Measurements from ENCODE around the gene ESR1. TPM values are rescaled to one million over a fixed set of nuclear protein-coding genes. Genes with fewer than 3 reads are reported as not detected.

Gene ESR1
- polyA plus RNA-seq, 1 of the 3 experiments (the other 2 are of a cell fraction) = under 0.01 TPM

DNA sequence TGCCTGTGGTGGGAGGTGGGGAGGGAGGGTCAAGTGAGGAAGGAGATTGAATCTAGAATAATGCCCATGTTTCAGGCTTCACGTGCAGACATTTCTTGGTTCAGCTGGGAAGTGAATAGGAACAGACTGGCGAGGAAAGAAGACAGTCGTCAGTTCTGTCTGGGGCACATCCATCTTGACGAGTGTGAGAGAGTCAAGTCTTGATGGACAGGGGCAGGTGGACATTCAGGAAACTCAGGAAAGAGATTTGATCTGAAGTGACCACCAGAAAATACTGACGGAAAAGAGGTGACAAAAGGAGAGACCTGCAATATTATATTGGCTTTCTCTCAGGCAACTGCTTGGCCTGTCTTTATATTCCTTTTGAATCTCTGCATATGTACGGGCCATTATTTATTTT lies 68.6 kb downstream of the ESR1 start:
- H3K9me2 ChIP-seq = no peaks in the 10 kb centered on the region
- ChIA-PET CTCF (no interaction called here), POLR2A (no interaction called here)
- no peak for DNase-seq
- H2AFZ ChIP-seq (ENCODE audit: low read depth) = no peak overlapping the region
- 26% methylated on average over 6 of the region's 6 CpGs for WGBS (ENCODE audit: low lambda C conversion rate)
- no peak overlapping the region for H3K9ac ChIP-seq
- H3F3A ChIP-seq (replicated peaks; ENCODE audit: insufficient read depth) = no peaks in the 10 kb centered on the region
- H3K4me3 ChIP-seq (ENCODE audit: low read depth in 2 of 2, low read length in 1 of 2) = no peak overlapping the region
- no peak overlapping the region for H3K4me2 ChIP-seq
- H3K27me3 ChIP-seq (ENCODE audit: insufficient read depth) = no peaks in the 10 kb centered on the region
- no peaks in the 10 kb centered on the region for H4K20me1 ChIP-seq (ENCODE audit: insufficient read depth)
- no peaks in the 10 kb centered on the region for H3K9me3 ChIP-seq
- no peaks in the 10 kb centered on the region for H3K4me1 ChIP-seq (ENCODE audit: control insufficient read depth in 1 of 2, insufficient read depth in 2 of 2, low read depth in 1 of 2, low read length in 1 of 2)
- TF ChIP-seq, protein P1, sequence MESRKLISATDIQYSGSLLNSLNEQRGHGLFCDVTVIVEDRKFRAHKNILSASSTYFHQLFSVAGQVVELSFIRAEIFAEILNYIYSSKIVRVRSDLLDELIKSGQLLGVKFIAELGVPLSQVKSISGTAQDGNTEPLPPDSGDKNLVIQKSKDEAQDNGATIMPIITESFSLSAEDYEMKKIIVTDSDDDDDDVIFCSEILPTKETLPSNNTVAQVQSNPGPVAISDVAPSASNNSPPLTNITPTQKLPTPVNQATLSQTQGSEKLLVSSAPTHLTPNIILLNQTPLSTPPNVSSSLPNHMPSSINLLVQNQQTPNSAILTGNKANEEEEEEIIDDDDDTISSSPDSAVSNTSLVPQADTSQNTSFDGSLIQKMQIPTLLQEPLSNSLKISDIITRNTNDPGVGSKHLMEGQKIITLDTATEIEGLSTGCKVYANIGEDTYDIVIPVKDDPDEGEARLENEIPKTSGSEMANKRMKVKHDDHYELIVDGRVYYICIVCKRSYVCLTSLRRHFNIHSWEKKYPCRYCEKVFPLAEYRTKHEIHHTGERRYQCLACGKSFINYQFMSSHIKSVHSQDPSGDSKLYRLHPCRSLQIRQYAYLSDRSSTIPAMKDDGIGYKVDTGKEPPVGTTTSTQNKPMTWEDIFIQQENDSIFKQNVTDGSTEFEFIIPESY (IDR thresholded peaks at IDR 0.05; ENCODE audit: borderline replicate concordance, low read depth) = no peak
- TF ChIP-seq RCOR1 (IDR thresholded peaks at IDR 0.05; ENCODE audit: low read length) (no peak), PBX3 (IDR thresholded peaks at IDR 0.05) (no peak), TEAD4 (IDR thresholded peaks at IDR 0.05; ENCODE audit: borderline replicate concordance, insufficient read depth) (no peak), JUND (IDR thresholded peaks at IDR 0.05) (no peak), NRF1 (IDR thresholded peaks at IDR 0.05; ENCODE audit: low read depth, low read length) (no peak), TAF1 (IDR thresholded peaks at IDR 0.05; ENCODE audit: borderline replicate concordance, low read depth, low read length) (no peak)
- no peaks in the 10 kb centered on the region for H3K36me3 ChIP-seq (replicated peaks in 1 of 2; ENCODE audit: control insufficient read depth in 1 of 2, insufficient read depth in 2 of 2, low read length in 1 of 2)
- H3K79me2 ChIP-seq (ENCODE audit: insufficient read depth) = no peaks in the 10 kb centered on the region
- no peak overlapping the region for H3K27ac ChIP-seq (ENCODE audit: low read depth in 2 of 2, low read length in 1 of 2)

DNA sequence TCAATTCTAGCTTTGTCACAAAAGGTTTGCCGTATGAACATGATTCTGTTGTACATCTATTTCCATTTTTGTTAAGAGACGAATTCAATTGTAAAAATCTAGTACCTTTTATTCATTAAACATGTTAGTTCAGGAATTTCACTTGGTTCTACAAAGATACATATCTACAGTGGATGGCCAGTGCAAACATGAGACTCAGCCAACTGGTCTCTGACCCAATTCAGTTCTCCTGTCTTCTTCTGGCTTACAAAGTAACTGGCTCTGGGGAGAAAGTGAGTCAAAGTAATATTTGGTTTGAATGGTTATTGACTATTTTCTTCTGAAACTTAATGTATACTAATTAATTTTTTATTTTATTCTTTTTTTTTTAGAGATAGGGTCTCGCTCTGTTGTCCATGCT lies 70.0 kb downstream of the ESR1 start:
- Histone ChIP-seq H3F3A (replicated peaks; ENCODE audit: insufficient read depth) (no peaks in the 10 kb centered on the region), H3K4me1 (ENCODE audit: control insufficient read depth in 1 of 2, insufficient read depth in 2 of 2, low read depth in 1 of 2, low read length in 1 of 2) (no peaks in the 10 kb centered on the region), H3K36me3 (replicated peaks in 1 of 2; ENCODE audit: control insufficient read depth in 1 of 2, insufficient read depth in 2 of 2, low read length in 1 of 2) (no peaks in the 10 kb centered on the region), H3K27ac (ENCODE audit: low read depth in 2 of 2, low read length in 1 of 2) (no peak overlapping the region), H2AFZ (ENCODE audit: low read depth) (no peak overlapping the region), H3K4me2 (no peak overlapping the region), H3K27me3 (ENCODE audit: insufficient read depth) (no peaks in the 10 kb centered on the region), H3K4me3 (ENCODE audit: low read depth in 2 of 2, low read length in 1 of 2) (no peak overlapping the region), H3K79me2 (ENCODE audit: insufficient read depth) (no peaks in the 10 kb centered on the region), H3K9ac (no peak overlapping the region), H3K9me2 (no peaks in the 10 kb centered on the region), H4K20me1 (ENCODE audit: insufficient read depth) (no peaks in the 10 kb centered on the region), H3K9me3 (no peaks in the 10 kb centered on the region)
- no peak for DNase-seq
- CTCF ChIA-PET = no interaction called here
- TF ChIP-seq FOXJ3 (CRISPR knock-in tag; IDR thresholded peaks at IDR 0.05) (no peak), FOXM1 (IDR thresholded peaks at IDR 0.05; ENCODE audit: low read depth) (no peak), EZH2phosphoT487 (IDR thresholded peaks at IDR 0.05; ENCODE audit: borderline replicate concordance, low read depth) (no peak)
- WGBS (ENCODE audit: low lambda C conversion rate) = 22% methylated on average over 3 of the region's 3 CpGs
- POLR2A ChIA-PET = no interaction called here

- Histone ChIP-seq H3K4me2 (no peak overlapping the region), H3K9ac (no peak overlapping the region), H3K4me1 (ENCODE audit: control insufficient read depth in 1 of 2, insufficient read depth in 2 of 2, low read depth in 1 of 2, low read length in 1 of 2) (no peaks in the 10 kb centered on the region), H2AFZ (ENCODE audit: low read depth) (no peak overlapping the region), H3F3A (replicated peaks; ENCODE audit: insufficient read depth) (no peaks in the 10 kb centered on the region), H3K27ac (ENCODE audit: low read depth in 2 of 2, low read length in 1 of 2) (no peak overlapping the region), H3K36me3 (replicated peaks in 1 of 2; ENCODE audit: control insufficient read depth in 1 of 2, insufficient read depth in 2 of 2, low read length in 1 of 2) (no peaks in the 10 kb centered on the region), H3K9me2 (no peaks in the 10 kb centered on the region), H4K20me1 (ENCODE audit: insufficient read depth) (no peaks in the 10 kb centered on the region), H3K79me2 (ENCODE audit: insufficient read depth) (no peaks in the 10 kb centered on the region), H3K9me3 (no peaks in the 10 kb centered on the region), H3K27me3 (ENCODE audit: insufficient read depth) (no peaks in the 10 kb centered on the region), H3K4me3 (ENCODE audit: low read depth in 2 of 2, low read length in 1 of 2) (no peak overlapping the region)
- CTCF ChIA-PET = no interaction called here
- DNase-seq = no peak
- POLR2A ChIA-PET = no interaction called here
- 25% methylated on average over 1 of the region's 1 CpG for WGBS (ENCODE audit: low lambda C conversion rate)
- TF ChIP-seq NRF1 (IDR thresholded peaks at IDR 0.05; ENCODE audit: low read depth, low read length) (no peak), TEAD4 (IDR thresholded peaks at IDR 0.05; ENCODE audit: borderline replicate concordance, insufficient read depth) (no peak), CHD2 (IDR thresholded peaks at IDR 0.05; ENCODE audit: low read length, partially characterized antibody) (no peak), USF1 (IDR thresholded peaks at IDR 0.05; ENCODE audit: borderline replicate concordance, low read depth) (no peak), GATA2 (CRISPR knock-in tag; IDR thresholded peaks at IDR 0.05) (no peak), RCOR1 (IDR thresholded peaks at IDR 0.05; ENCODE audit: low read length) (no peak), RAD21 (IDR thresholded peaks at IDR 0.05; ENCODE audit: low read length) (no peak), NFIC (IDR thresholded peaks at IDR 0.05; ENCODE audit: borderline replicate concordance) (no peak), POLR2AphosphoS5 (IDR thresholded peaks at IDR 0.05; ENCODE audit: low read depth, low read length) (no peak), SIN3A (IDR thresholded peaks at IDR 0.05; ENCODE audit: borderline replicate concordance, low read depth, low read length) (no peak)
Observed at GRCh38 chr6:151881231-151881630, 73.7 kb downstream of the ESR1 start.

Data from SK-N-SH (cell line).